Pons (tissue), 1 donor: ENCODE data around the gene TNPO2.
"Not testable (repeated sequence)": the region's sequence is repeated elsewhere in the genome, so short reads cannot be mapped to it uniquely, and the experiment has no call there.

Experiments
- DNase-seq: peaks from one replicate; pipeline ENCODE4 v3.0.0-alpha.2; 2016; ENCODE audit warnings: low spot score

Gene TNPO2

GRCh38 chr19:12705169-12705568 is 18.6 kb downstream of the TNPO2 start:
- no peak for DNase-seq

- no peak for DNase-seq
Measured at GRCh38 chr19:12703046-12703445, 20.7 kb downstream of the TNPO2 start.

GRCh38 chr19:12701596-12702282 is 22.0 kb downstream of the TNPO2 start:
- no peak for DNase-seq

- DNase-seq: no peak
Measured at GRCh38 chr19:12698138-12698537, 25.6 kb downstream of the TNPO2 start.

- DNase-seq: not testable (repeated sequence)
Measured at GRCh38 chr19:12697425-12697824, 26.3 kb downstream of the TNPO2 start.

GRCh38 chr19:12696366-12697335 is 27.1 kb downstream of the TNPO2 start, which contains the start of gene FBXW9:
FBXW9 (minus strand) TSS chr19:12696631; CDS start chr19:12696581, 50 bp downstream.
- peak; percentile 94 for DNase-seq

GRCh38 chr19:12695997-12696365 is 27.8 kb downstream of the TNPO2 start:
- no peak for DNase-seq

- no peak for DNase-seq
Measured at GRCh38 chr19:12695514-12695913, 28.2 kb downstream of the TNPO2 start.

GRCh38 chr19:12695096-12695495 is 28.6 kb downstream of the TNPO2 start:
- no peak for DNase-seq

- DNase-seq: no peak
Measured at GRCh38 chr19:12694641-12695040, 29.1 kb downstream of the TNPO2 start.

- no peak for DNase-seq
Measured at GRCh38 chr19:12692960-12693359, 30.8 kb downstream of the TNPO2 start.

GRCh38 chr19:12689581-12690216 is 34.0 kb downstream of the TNPO2 start:
- DNase-seq: no peak

GRCh38 chr19:12689012-12689411 is 34.7 kb downstream of the TNPO2 start:
- no peak for DNase-seq

- DNase-seq: no peak
Measured at GRCh38 chr19:12687496-12688196, 36.1 kb downstream of the TNPO2 start, which contains the start of gene GNG14. GNG14 (plus strand) TSS chr19:12687998; CDS start chr19:12688049, 51 bp downstream.

- DNase-seq: no peak
Measured at GRCh38 chr19:12685831-12686230, 37.9 kb downstream of the TNPO2 start.

GRCh38 chr19:12681074-12681987 is 42.4 kb downstream of the TNPO2 start, which contains the start of gene DHPS:
DHPS (minus strand) TSS chr19:12681880; CDS start chr19:12681766, 114 bp downstream.
- DNase-seq: peak; percentile 95

- DNase-seq: no peak
Measured at GRCh38 chr19:12680034-12680433, 43.7 kb downstream of the TNPO2 start.

- not testable (repeated sequence) for DNase-seq
Measured at GRCh38 chr19:12678039-12678438, 45.7 kb downstream of the TNPO2 start.

- no peak for DNase-seq
Measured at GRCh38 chr19:12676928-12677327, 46.8 kb downstream of the TNPO2 start.

GRCh38 chr19:12676384-12676792 is 47.3 kb downstream of the TNPO2 start:
- DNase-seq: peak; percentile 64

GRCh38 chr19:12675940-12676339 is 47.8 kb downstream of the TNPO2 start:
- no peak for DNase-seq
